ENCODE measurements around the gene SYTL2.
"Not testable (repeated sequence)": the region's sequence is repeated elsewhere in the genome, so short reads cannot be mapped to it uniquely, and the experiment has no call there.

The SYTL2 gene

GRCh38 chr11:85795712-85796487 lies 15.0 kb downstream of the SYTL2 start:
- Histone ChIP-seq H3K9me3 (ENCODE audit: low read depth, low read length) (no peaks in the 10 kb centered on the region), H3K36me3 (ENCODE audit: insufficient read depth, low read length) (no peaks in the 10 kb centered on the region), H3K4me3 (no peak overlapping the region), H3K9ac (ENCODE audit: insufficient read length) (no peak overlapping the region), H3K27ac (no peak overlapping the region)
- TF ChIP-seq POLR2AphosphoS5 (IDR thresholded peaks at IDR 0.05; ENCODE audit: borderline replicate concordance, low read depth, low read length) (no peak), EZH2 (IDR thresholded peaks at IDR 0.05) (no peak), FOXP2 (optimal IDR thresholded peaks at IDR 0.05; ENCODE audit: control extremely low read depth, extremely low read length, insufficient read depth) (no peak)
- DNase-seq (ENCODE audit: low read depth, low spot score) = no peak

- Histone ChIP-seq H3K9me3 (ENCODE audit: low read depth, low read length) (no peaks in the 10 kb centered on the region), H3K4me3 (no peak overlapping the region), H3K27ac (no peak overlapping the region), H3K36me3 (ENCODE audit: insufficient read depth, low read length) (no peaks in the 10 kb centered on the region), H3K9ac (ENCODE audit: insufficient read length) (no peak overlapping the region)
- no peak for TF ChIP-seq FOXP2 (optimal IDR thresholded peaks at IDR 0.05; ENCODE audit: control extremely low read depth, extremely low read length, insufficient read depth)
- no peak for TF ChIP-seq EZH2 (IDR thresholded peaks at IDR 0.05)
- no peak for TF ChIP-seq POLR2AphosphoS5 (IDR thresholded peaks at IDR 0.05; ENCODE audit: borderline replicate concordance, low read depth, low read length)
- DNase-seq (ENCODE audit: low read depth, low spot score) = no peak
Observed at GRCh38 chr11:85791409-85791990, 19.4 kb downstream of the SYTL2 start.

GRCh38 chr11:85787809-85788760 lies 22.9 kb downstream of the SYTL2 start:
- no peak overlapping the region for H3K9ac ChIP-seq (ENCODE audit: insufficient read length)
- H3K36me3 ChIP-seq (ENCODE audit: insufficient read depth, low read length) = no peaks in the 10 kb centered on the region
- no peak for DNase-seq (ENCODE audit: low read depth, low spot score)
- no peak overlapping the region for H3K27ac ChIP-seq
- no peak for TF ChIP-seq FOXP2 (optimal IDR thresholded peaks at IDR 0.05; ENCODE audit: control extremely low read depth, extremely low read length, insufficient read depth)
- TF ChIP-seq EZH2 (IDR thresholded peaks at IDR 0.05) = no peak
- no peak for TF ChIP-seq POLR2AphosphoS5 (IDR thresholded peaks at IDR 0.05; ENCODE audit: borderline replicate concordance, low read depth, low read length)
- no peak overlapping the region for H3K4me3 ChIP-seq
- no peaks in the 10 kb centered on the region for H3K9me3 ChIP-seq (ENCODE audit: low read depth, low read length)

- Histone ChIP-seq H3K36me3 (ENCODE audit: insufficient read depth, low read length) (no peaks in the 10 kb centered on the region), H3K27ac (no peak overlapping the region), H3K9ac (ENCODE audit: insufficient read length) (no peak overlapping the region), H3K9me3 (ENCODE audit: low read depth, low read length) (no peaks in the 10 kb centered on the region), H3K4me3 (no peak overlapping the region)
- no peak for TF ChIP-seq POLR2AphosphoS5 (IDR thresholded peaks at IDR 0.05; ENCODE audit: borderline replicate concordance, low read depth, low read length)
- TF ChIP-seq EZH2 (IDR thresholded peaks at IDR 0.05) = no peak
- no peak for TF ChIP-seq FOXP2 (optimal IDR thresholded peaks at IDR 0.05; ENCODE audit: control extremely low read depth, extremely low read length, insufficient read depth)
- DNase-seq (ENCODE audit: low read depth, low spot score) = no peak
Observed at GRCh38 chr11:85787168-85787567, 23.8 kb downstream of the SYTL2 start.

GRCh38 chr11:85784480-85785265 lies 26.3 kb downstream of the SYTL2 start:
- no peak overlapping the region for H3K27ac ChIP-seq
- H3K36me3 ChIP-seq (ENCODE audit: insufficient read depth, low read length) = no peaks in the 10 kb centered on the region
- no peak overlapping the region for H3K4me3 ChIP-seq
- H3K9me3 ChIP-seq (ENCODE audit: low read depth, low read length) = no peaks in the 10 kb centered on the region
- H3K9ac ChIP-seq (ENCODE audit: insufficient read length) = no peak overlapping the region
- no peak for TF ChIP-seq FOXP2 (optimal IDR thresholded peaks at IDR 0.05; ENCODE audit: control extremely low read depth, extremely low read length, insufficient read depth)
- no peak for TF ChIP-seq EZH2 (IDR thresholded peaks at IDR 0.05)
- no peak for TF ChIP-seq POLR2AphosphoS5 (IDR thresholded peaks at IDR 0.05; ENCODE audit: borderline replicate concordance, low read depth, low read length)
- DNase-seq (ENCODE audit: low read depth, low spot score) = no peak

GRCh38 chr11:85783758-85784157 lies 27.2 kb downstream of the SYTL2 start:
- no peak overlapping the region for H3K27ac ChIP-seq
- no peak for DNase-seq (ENCODE audit: low read depth, low spot score)

GRCh38 chr11:85780780-85781517 lies 30.0 kb downstream of the SYTL2 start:
- not testable (repeated sequence) for DNase-seq (ENCODE audit: low read depth, low spot score); H3K36me3 ChIP-seq (ENCODE audit: insufficient read depth, low read length); H3K27ac ChIP-seq; H3K4me3 ChIP-seq; H3K9me3 ChIP-seq (ENCODE audit: low read depth, low read length); H3K9ac ChIP-seq (ENCODE audit: insufficient read length)

More at GRCh38 chr11:85783758-85784157, 27.2 kb downstream of the SYTL2 start:
- H3K36me3 ChIP-seq (ENCODE audit: insufficient read depth, low read length) = no peaks in the 10 kb centered on the region
- H3K4me3 ChIP-seq = no peak overlapping the region
- H3K9me3 ChIP-seq (ENCODE audit: low read depth, low read length) = no peaks in the 10 kb centered on the region
- TF ChIP-seq FOXP2 (optimal IDR thresholded peaks at IDR 0.05; ENCODE audit: control extremely low read depth, extremely low read length, insufficient read depth) (no peak), EZH2 (IDR thresholded peaks at IDR 0.05) (no peak), POLR2AphosphoS5 (IDR thresholded peaks at IDR 0.05; ENCODE audit: borderline replicate concordance, low read depth, low read length) (no peak)
- no peak overlapping the region for H3K9ac ChIP-seq (ENCODE audit: insufficient read length)
